Calu3 (cell line): Measurements from ENCODE around the gene NPC2. TPM values are rescaled to one million over a fixed set of nuclear protein-coding genes. Genes with fewer than 3 reads are reported as not detected.

ENCODE experiments used
- Bru-seq: library from RNA; stranded (reverse); fragments of 400-500 nt; gene quantifications from one replicate; lab custom pipeline; 2021; lab: Mats Ljungman, UMichigan
- BruChase-seq, 2 experiments: library from RNA; stranded (reverse); fragments of 400-500 nt; gene quantifications; one replicate each; lab custom pipeline; 2021; lab: Mats Ljungman, UMichigan
- BruUV-seq: library from RNA; stranded (reverse); fragments of 400-500 nt; replicated peaks from 2 replicates; lab custom pipeline; 2021; lab: Mats Ljungman, UMichigan
- CTCF ChIA-PET: fragments of 300-600 bp; sonication (Branson Sonifier 250); formaldehyde crosslinking; loops from one replicate; lab custom pipeline; 2022; ENCODE audit warnings: antibody characterized with exemption; lab: Charles Lee
- DNase-seq: peaks from one replicate; pipeline ENCODE4 v3.0.0; 2022
- H3K27ac Mint-ChIP-seq: one replicate; pipeline ENCODE4 v1.8.0; 2022; ENCODE audit warnings: mixed read lengths; ENCODE audit not compliant: unreplicated experiment
- H3K27me3 Mint-ChIP-seq: one replicate; pipeline ENCODE4 v1.8.0; 2022; ENCODE audit warnings: mixed read lengths; ENCODE audit not compliant: unreplicated experiment
- H3K36me3 Mint-ChIP-seq: one replicate; pipeline ENCODE4 v1.8.0; 2022; ENCODE audit warnings: mild to moderate bottlenecking, moderate library complexity, mixed read lengths; ENCODE audit not compliant: insufficient read depth, unreplicated experiment
- H3K4me1 Mint-ChIP-seq: one replicate; pipeline ENCODE4 v1.8.0; 2022; ENCODE audit warnings: mild to moderate bottlenecking, low read depth, mixed read lengths; ENCODE audit not compliant: unreplicated experiment
- H3K4me3 Mint-ChIP-seq: one replicate; pipeline ENCODE4 v1.8.0; 2022; ENCODE audit warnings: mild to moderate bottlenecking, low read depth, moderate library complexity, mixed read lengths; ENCODE audit not compliant: unreplicated experiment
- H3K9me3 Mint-ChIP-seq: one replicate; pipeline ENCODE4 v1.8.0; 2022; ENCODE audit warnings: low read depth, mixed read lengths; ENCODE audit not compliant: unreplicated experiment
- intact Hi-C: fragments of 100-400 bp; cut with micrococcal nuclease; formaldehyde crosslinking; loops from one replicate; pipeline ENCODE4 v1.10.0; 2022; ENCODE audit not compliant: unreplicated experiment
- long read RNA-seq: library from polyadenylated mRNA; stranded (forward); transcript quantifications from one replicate; pipeline ENCODE4 v2.0.0, GENCODE V29; 2022
- total RNA-seq: library from RNA; stranded (reverse); gene quantifications from 2 replicates; pipeline ENCODE4 v1.2.3, GENCODE V29; 2022
- TF ChIP-seq, protein P1 (sequence below): fragments of 200-600 bp; IDR thresholded peaks from one replicate; pipeline ENCODE4 v1.8.0; 2022; ENCODE audit warnings: antibody characterized with exemption; ENCODE audit not compliant: unreplicated experiment

NPC2 gene
- total RNA-seq (122 and 142 TPM in 2 replicates), Bru-seq, nascent RNA (percentile 67 among the genes with signal in this experiment), BruChase-seq, experiment 1, labeled RNA remaining after a 6-hour chase (percentile 70 among the genes with signal in this experiment), BruChase-seq, experiment 2, labeled RNA remaining after a 2-hour chase (percentile 60 among the genes with signal in this experiment)
- long read RNA-seq, transcript NPC2-207 (5 exons, 1,035 nt): major isoform, 171 of 178 reads
- long read RNA-seq, partial matches to known transcripts: 0 of 178 reads
- long read RNA-seq, other reads (novel, unspliced or antisense): 7 of 178 reads

DNA sequence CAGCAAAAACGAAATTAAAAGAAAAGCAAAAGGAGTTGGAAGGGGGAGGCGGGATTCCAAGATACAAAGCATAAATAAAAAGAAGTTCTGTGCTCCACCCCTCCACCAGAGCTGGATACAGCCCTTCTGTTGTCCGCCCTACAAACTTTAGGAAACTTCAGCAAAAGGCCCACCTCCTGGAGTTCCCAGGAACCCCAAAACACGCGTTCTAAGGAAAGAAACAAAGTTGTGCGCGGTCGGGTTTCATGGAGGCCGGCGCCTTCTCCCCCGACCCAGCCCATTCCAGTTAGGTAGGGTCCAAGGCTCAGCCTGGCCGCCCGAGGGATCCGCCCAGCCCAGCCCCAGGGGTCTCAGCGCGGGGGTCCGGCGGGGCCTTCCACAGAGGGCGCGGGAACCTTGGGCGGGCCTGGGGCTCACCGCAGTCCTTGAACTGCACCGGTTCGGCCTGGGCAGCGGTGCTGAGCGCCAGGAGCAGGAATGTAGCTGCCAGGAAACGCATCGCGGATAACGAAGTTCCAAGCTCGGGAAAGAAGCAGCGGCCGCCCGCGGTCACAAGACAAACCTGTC lies at the start of gene NPC2:
NPC2 (minus strand) TSS at position 530 of the 567 bp plus-strand sequence; CDS start at position 499, 31 bp downstream.
- Mint-ChIP-seq H3K4me3 (no peak within 1 kb of the TSS), H3K27ac (peak within 1 kb of the TSS; percentile 86), H3K4me1 (peaks cover 38% of the 10 kb centered on the region), H3K9me3 (no peaks in the 10 kb centered on the region), H3K27me3 (no peaks in the 10 kb centered on the region), H3K36me3 (no peaks in the 10 kb centered on the region)
- TF ChIP-seq, protein P1, sequence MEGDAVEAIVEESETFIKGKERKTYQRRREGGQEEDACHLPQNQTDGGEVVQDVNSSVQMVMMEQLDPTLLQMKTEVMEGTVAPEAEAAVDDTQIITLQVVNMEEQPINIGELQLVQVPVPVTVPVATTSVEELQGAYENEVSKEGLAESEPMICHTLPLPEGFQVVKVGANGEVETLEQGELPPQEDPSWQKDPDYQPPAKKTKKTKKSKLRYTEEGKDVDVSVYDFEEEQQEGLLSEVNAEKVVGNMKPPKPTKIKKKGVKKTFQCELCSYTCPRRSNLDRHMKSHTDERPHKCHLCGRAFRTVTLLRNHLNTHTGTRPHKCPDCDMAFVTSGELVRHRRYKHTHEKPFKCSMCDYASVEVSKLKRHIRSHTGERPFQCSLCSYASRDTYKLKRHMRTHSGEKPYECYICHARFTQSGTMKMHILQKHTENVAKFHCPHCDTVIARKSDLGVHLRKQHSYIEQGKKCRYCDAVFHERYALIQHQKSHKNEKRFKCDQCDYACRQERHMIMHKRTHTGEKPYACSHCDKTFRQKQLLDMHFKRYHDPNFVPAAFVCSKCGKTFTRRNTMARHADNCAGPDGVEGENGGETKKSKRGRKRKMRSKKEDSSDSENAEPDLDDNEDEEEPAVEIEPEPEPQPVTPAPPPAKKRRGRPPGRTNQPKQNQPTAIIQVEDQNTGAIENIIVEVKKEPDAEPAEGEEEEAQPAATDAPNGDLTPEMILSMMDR: no peak
- CTCF ChIA-PET: interaction anchor here (1.0 to 2.1 kb wide), 7 partner anchors 11 to 123 kb away, joined by 3 to 15 read pairs (median 5); no protein-coding TSS in a partner anchor
- no TSS peak for BruUV-seq
- intact Hi-C loops: loop anchor here (5.0 kb wide), 2 partner anchors 124 to 131 kb away; no protein-coding TSS in a partner anchor
- no peak for DNase-seq

DNA sequence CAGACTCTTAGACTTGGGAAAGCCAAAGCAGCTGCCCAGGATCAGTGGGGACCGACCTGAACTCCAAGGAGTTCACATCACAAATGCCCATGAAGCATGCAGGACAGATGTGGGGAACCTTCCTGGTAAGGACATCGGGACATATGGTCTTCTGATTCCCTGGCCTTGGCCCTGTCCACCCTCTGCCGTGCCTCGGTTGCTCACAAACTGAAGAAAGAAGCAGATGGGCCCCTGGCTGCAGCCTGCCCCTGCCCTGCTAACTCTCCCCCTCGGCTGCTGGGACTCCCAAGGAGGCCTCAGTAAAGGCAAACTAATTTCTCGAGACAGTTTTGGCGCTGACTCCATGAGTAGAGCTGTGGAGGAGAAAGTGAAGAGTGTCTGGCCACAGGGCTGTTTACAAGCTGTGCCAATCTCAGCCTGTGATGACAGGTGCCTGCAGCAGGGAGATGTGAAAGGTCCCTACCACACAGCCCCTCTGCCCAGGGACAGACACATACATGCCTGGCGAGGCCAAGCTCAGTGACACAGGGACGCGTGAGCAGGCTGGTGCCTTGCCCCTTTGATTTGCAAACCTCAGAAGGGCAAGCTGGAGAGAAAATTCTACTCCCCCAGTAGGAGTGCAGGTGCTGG lies 49.1 kb upstream of the NPC2 start:
- no peak overlapping the region for H3K4me3 Mint-ChIP-seq
- no peak overlapping the region for H3K27ac Mint-ChIP-seq
- TF ChIP-seq, protein P1: no peak
- no peaks in the 10 kb centered on the region for H3K36me3 Mint-ChIP-seq
- BruUV-seq: no TSS peak
- no peak for DNase-seq
- H3K27me3 Mint-ChIP-seq: peaks cover 27% of the 10 kb centered on the region
- no peaks in the 10 kb centered on the region for H3K4me1 Mint-ChIP-seq
- H3K9me3 Mint-ChIP-seq: no peaks in the 10 kb centered on the region
- intact Hi-C loops: no loop called here
- CTCF ChIA-PET: no interaction called here

DNA sequence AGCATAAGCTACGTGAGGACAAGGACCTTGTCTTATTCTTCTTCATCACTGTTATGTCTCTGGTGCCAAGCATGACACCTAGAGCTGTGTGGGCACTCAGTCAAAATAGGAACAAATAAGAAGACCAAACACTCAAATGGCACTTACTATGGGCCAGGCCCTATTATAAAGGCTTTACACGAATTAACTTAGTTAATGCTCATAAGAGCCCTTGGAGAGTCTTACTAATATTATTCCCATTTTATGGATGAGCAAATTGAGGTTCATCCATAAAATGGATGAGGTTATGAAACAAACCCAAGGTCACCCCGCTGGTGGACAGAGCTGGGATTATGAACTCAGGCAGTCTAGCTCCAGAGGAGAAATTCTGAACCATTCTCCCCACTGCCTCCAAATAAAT lies 48.1 kb upstream of the NPC2 start:
- CTCF ChIA-PET: interaction anchor here (0.7 kb wide), 1 partner anchor 126 kb away, joined by 3 read pairs; no protein-coding TSS in a partner anchor
- DNase-seq: no peak
- no peaks in the 10 kb centered on the region for H3K4me1 Mint-ChIP-seq
- H3K27ac Mint-ChIP-seq: no peak overlapping the region
- TF ChIP-seq, protein P1: no peak
- no peaks in the 10 kb centered on the region for H3K9me3 Mint-ChIP-seq
- peaks cover 27% of the 10 kb centered on the region for H3K27me3 Mint-ChIP-seq
- H3K4me3 Mint-ChIP-seq: no peak overlapping the region
- BruUV-seq: no TSS peak
- intact Hi-C loops: no loop called here
- H3K36me3 Mint-ChIP-seq: no peaks in the 10 kb centered on the region

DNA sequence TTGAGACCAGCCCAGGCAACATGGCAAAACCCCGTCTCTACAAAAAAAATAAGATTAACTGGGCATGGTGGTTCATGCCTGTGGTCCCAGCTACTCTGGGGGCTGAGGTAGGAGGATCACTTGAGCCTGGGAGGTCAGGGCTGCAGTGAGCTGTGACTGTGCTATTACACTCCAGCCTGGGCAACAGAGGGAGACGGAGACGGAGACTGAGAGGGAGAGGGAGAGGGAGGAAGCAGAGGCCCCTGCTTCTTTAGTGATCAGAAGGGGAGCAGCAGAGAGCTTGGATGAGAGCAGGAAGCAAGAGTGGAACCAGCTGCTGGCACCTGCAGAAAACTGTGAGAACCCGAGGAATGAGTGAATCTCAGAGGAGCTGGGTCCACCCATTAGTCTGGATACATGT lies 46.4 kb upstream of the NPC2 start:
- DNase-seq: no peak
- TF ChIP-seq, protein P1: no peak
- H3K9me3 Mint-ChIP-seq: no peaks in the 10 kb centered on the region
- intact Hi-C loops: no loop called here
- BruUV-seq: no TSS peak
- no peaks in the 10 kb centered on the region for H3K4me1 Mint-ChIP-seq
- no peak overlapping the region for H3K4me3 Mint-ChIP-seq
- CTCF ChIA-PET: interaction anchor here (0.7 kb wide), 1 partner anchor 12 kb away, joined by 3 read pairs; no protein-coding TSS in a partner anchor
- peaks cover 12% of the 10 kb centered on the region for H3K27me3 Mint-ChIP-seq
- H3K36me3 Mint-ChIP-seq: no peaks in the 10 kb centered on the region
- H3K27ac Mint-ChIP-seq: no peak overlapping the region
